OCI-LY7 (cell line): ENCODE results near the gene VWA5B2. TPM values are rescaled to one million over a fixed set of nuclear protein-coding genes. Genes with fewer than 3 reads are reported as not detected.

ENCODE experiments used
- BruUV-seq: library from RNA; stranded (reverse); fragments of 400-500 nt; replicated peaks from 2 replicates; lab custom pipeline; 2021; lab: Mats Ljungman, UMichigan
- CTCF ChIA-PET: fragments of 300-600 bp; sonication (Branson Sonifier 250); formaldehyde crosslinking; loops from one replicate; lab custom pipeline; 2022; ENCODE audit warnings: antibody characterized with exemption; ENCODE audit not compliant: unreplicated experiment; lab: Charles Lee
- POLR2A ChIA-PET: fragments of 300-600 bp; sonication (Branson Sonifier 250); formaldehyde crosslinking; loops from one replicate; lab custom pipeline; 2022; ENCODE audit warnings: antibody characterized with exemption; lab: Charles Lee
- DNase-seq: peaks from one replicate; pipeline ENCODE4 v3.0.0-alpha.2; 2015; ENCODE audit warnings: low spot score
- H2AFZ ChIP-seq: fragments of 200-600 bp; sonication (generic), shearing (Covaris generic); 2 replicates; pipeline ENCODE4 v1.6.1; 2014; ENCODE audit warnings: mild to moderate bottlenecking, antibody characterized with exemption, low read length, moderate library complexity
- H3K27ac ChIP-seq: fragments of 200-600 bp; sonication (generic); 2 replicates; pipeline ENCODE4 v1.5.1; 2014; ENCODE audit warnings: mixed run types, low read depth, mild to moderate bottlenecking, moderate library complexity, low read length, inconsistent platforms; ENCODE audit not compliant: poor library complexity, severe bottlenecking
- H3K36me3 ChIP-seq: fragments of 200-600 bp; sonication (generic); 2 replicates; pipeline ENCODE4 v1.6.1; 2014; ENCODE audit warnings: mild to moderate bottlenecking, antibody characterized with exemption, low read length, moderate library complexity, mixed read lengths; ENCODE audit not compliant: insufficient read depth
- H3K4me1 ChIP-seq: fragments of 200-600 bp; sonication (generic); 2 replicates; pipeline ENCODE4 v1.5.1; 2014; ENCODE audit warnings: mild to moderate bottlenecking, low read length; ENCODE audit not compliant: insufficient read depth, poor library complexity, severe bottlenecking
- H3K4me2 ChIP-seq: fragments of 200-600 bp; sonication (generic); 2 replicates; pipeline ENCODE4 v1.6.1; 2014; ENCODE audit warnings: mild to moderate bottlenecking, low read length
- H3K4me3 ChIP-seq: fragments of 200-600 bp; sonication (generic); 2 replicates; pipeline ENCODE4 v1.5.1; 2014; ENCODE audit warnings: mild to moderate bottlenecking, low read depth, low read length; ENCODE audit not compliant: poor library complexity, severe bottlenecking
- H3K79me2 ChIP-seq: fragments of 200-600 bp; sonication (generic); 2 replicates; pipeline ENCODE4 v1.6.1; 2016; ENCODE audit warnings: low read depth, mild to moderate bottlenecking, low read length, moderate library complexity, mixed read lengths; ENCODE audit not compliant: insufficient read depth
- H3K9me2 ChIP-seq: fragments of 200-600 bp; sonication (generic); 2 replicates; pipeline ENCODE4 v1.6.1; 2016; ENCODE audit warnings: mild to moderate bottlenecking, low read length, mixed read lengths; ENCODE audit not compliant: insufficient read depth
- H3K9me3 ChIP-seq: fragments of 200-600 bp; sonication (generic); 2 replicates; pipeline ENCODE4 v1.6.1; 2014; ENCODE audit warnings: mild to moderate bottlenecking, mixed run types, low read length, mixed read lengths
- H4K20me1 ChIP-seq: fragments of 200-600 bp; sonication (generic); 2 replicates; pipeline ENCODE4 v1.6.1; 2014; ENCODE audit warnings: mild to moderate bottlenecking, antibody characterized with exemption, low read length, moderate library complexity, mixed read lengths; ENCODE audit not compliant: insufficient read depth
- EZH2phosphoT487 ChIP-seq: fragments of 200-600 bp; sonication (generic); IDR thresholded peaks from 2 replicates; pipeline ENCODE4 v1.6.1; 2018; ENCODE audit warnings: low read depth, borderline replicate concordance, mild to moderate bottlenecking, mixed run types, antibody characterized with exemption, low read length, moderate library complexity, mixed read lengths
- intact Hi-C: fragments of 100-400 bp; cut with micrococcal nuclease; formaldehyde crosslinking; loops from one replicate; pipeline ENCODE4 v1.10.0; 2022; ENCODE audit not compliant: unreplicated experiment
- total RNA-seq, 2 experiments: library from RNA; depleted of rRNA in 1 of 2; stranded (reverse); fragments of >200 nt in 1 of 2; shearing (Covaris generic) in 1 of 2; gene quantifications; 2 replicates each; pipeline ENCODE4 v1.2.3, GENCODE V29; 2014 to 2022
- TF ChIP-seq, protein P1 (sequence below): fragments of 200-600 bp; sonication (generic); conservative IDR thresholded peaks from 2 replicates; pipeline ENCODE4 v1.5.1; 2014; ENCODE audit warnings: mild to moderate bottlenecking, antibody characterized with exemption, low read length, moderate library complexity, mixed read lengths

The VWA5B2 gene
- total RNA-seq, 2 experiments from 2014 or later: not detected

DNA sequence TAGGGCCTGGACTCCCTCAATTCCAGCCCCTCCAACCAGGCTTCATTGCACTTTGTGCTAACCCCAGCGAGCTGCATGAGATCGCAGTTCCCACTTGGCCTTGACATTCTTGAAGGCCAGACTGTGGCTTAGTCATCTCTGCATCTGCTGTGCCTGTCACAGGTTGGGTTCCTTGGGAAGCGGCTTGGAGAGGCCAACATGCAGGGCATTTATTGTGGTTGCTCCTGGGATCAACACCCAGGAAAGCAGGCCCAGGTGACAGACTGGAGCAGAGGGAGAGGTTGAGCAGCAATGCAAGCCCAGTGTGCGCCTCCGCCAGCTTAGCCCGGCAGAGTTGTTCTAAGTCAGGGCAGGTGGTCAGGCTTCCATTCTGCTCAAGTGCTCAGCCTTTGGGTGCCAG, 32.8 kb upstream of the VWA5B2 start:
- peaks cover 50% of the 10 kb centered on the region for H3K36me3 ChIP-seq
- no peak overlapping the region for H2AFZ ChIP-seq
- H3K27ac ChIP-seq: no peak overlapping the region
- TF ChIP-seq, protein P1, sequence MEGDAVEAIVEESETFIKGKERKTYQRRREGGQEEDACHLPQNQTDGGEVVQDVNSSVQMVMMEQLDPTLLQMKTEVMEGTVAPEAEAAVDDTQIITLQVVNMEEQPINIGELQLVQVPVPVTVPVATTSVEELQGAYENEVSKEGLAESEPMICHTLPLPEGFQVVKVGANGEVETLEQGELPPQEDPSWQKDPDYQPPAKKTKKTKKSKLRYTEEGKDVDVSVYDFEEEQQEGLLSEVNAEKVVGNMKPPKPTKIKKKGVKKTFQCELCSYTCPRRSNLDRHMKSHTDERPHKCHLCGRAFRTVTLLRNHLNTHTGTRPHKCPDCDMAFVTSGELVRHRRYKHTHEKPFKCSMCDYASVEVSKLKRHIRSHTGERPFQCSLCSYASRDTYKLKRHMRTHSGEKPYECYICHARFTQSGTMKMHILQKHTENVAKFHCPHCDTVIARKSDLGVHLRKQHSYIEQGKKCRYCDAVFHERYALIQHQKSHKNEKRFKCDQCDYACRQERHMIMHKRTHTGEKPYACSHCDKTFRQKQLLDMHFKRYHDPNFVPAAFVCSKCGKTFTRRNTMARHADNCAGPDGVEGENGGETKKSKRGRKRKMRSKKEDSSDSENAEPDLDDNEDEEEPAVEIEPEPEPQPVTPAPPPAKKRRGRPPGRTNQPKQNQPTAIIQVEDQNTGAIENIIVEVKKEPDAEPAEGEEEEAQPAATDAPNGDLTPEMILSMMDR: no peak
- no peak for TF ChIP-seq EZH2phosphoT487
- no peaks in the 10 kb centered on the region for H3K79me2 ChIP-seq
- H3K4me3 ChIP-seq: no peak overlapping the region
- H3K9me3 ChIP-seq: no peaks in the 10 kb centered on the region
- H4K20me1 ChIP-seq: no peaks in the 10 kb centered on the region
- no peaks in the 10 kb centered on the region for H3K9me2 ChIP-seq
- POLR2A ChIA-PET: no interaction called here
- DNase-seq: no peak
- CTCF ChIA-PET: no interaction called here
- no peak overlapping the region for H3K4me2 ChIP-seq
- intact Hi-C loops: no loop called here
- H3K4me1 ChIP-seq: no peaks in the 10 kb centered on the region
- no TSS peak for BruUV-seq

DNA sequence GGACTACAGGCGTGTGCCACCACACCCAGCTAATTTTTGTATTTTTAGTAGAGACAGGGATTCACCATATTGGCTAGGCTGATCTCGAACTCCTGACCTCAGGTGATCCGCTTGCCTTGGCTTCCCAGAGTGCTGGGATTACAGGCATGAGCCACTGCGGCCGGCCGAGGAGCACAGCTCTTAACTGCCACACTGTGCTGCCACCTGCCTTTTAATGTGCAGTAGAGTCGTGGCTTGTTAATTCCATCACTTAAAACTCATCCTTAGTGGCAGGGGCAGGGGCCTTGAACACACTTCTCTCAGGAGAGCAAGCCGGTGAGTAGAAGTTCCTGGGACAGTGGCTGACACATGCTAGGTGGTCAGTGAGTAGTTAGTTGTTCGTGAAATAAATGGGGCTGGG, 30.9 kb upstream of the VWA5B2 start:
- Histone ChIP-seq H3K36me3 (peaks cover 30% of the 10 kb centered on the region), H3K4me3 (no peak overlapping the region), H3K9me2 (no peaks in the 10 kb centered on the region), H3K27ac (no peak overlapping the region), H3K4me1 (no peaks in the 10 kb centered on the region), H3K4me2 (no peak overlapping the region), H4K20me1 (no peaks in the 10 kb centered on the region), H3K9me3 (no peaks in the 10 kb centered on the region), H2AFZ (no peak overlapping the region), H3K79me2 (no peaks in the 10 kb centered on the region)
- ChIA-PET POLR2A (no interaction called here), CTCF (no interaction called here)
- TF ChIP-seq EZH2phosphoT487: no peak
- TF ChIP-seq, protein P1: no peak
- intact Hi-C loops: no loop called here
- no TSS peak for BruUV-seq
- no peak for DNase-seq

DNA sequence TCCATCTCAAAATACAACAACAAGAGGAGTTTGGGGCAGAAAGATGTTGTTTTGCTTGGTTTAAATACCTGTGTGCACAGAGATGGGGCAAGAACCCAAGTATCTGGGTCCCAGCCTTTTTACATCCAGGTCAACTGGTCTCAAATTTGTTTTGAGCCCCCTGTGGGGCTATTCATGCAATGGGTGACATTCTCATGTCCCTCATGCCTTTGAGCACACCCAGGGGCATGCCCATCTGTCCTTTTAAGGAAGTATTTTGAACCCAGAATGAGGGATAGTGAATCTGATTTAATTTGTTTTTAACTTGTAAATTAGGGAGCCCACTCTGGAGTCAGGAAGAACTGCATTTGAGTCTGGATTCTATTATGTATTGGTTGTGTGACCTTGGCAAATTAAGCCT, 28.6 kb upstream of the VWA5B2 start:
- TF ChIP-seq, protein P1: no peak
- no peak for TF ChIP-seq EZH2phosphoT487
- DNase-seq: no peak
- Histone ChIP-seq H3K4me3 (no peak overlapping the region), H3K4me1 (no peaks in the 10 kb centered on the region), H3K4me2 (no peak overlapping the region), H3K9me2 (no peaks in the 10 kb centered on the region), H3K27ac (no peak overlapping the region), H3K79me2 (no peaks in the 10 kb centered on the region), H3K9me3 (no peaks in the 10 kb centered on the region), H3K36me3 (peaks cover 8% of the 10 kb centered on the region; the same call in 1 of the 2 replicates), H2AFZ (no peak overlapping the region), H4K20me1 (no peaks in the 10 kb centered on the region)
- ChIA-PET CTCF (no interaction called here), POLR2A (no interaction called here)
- BruUV-seq: no TSS peak
- intact Hi-C loops: no loop called here
